ENCODE results near the gene TRIM72.
"Not testable (repeated sequence)": the region's sequence is repeated elsewhere in the genome, so short reads cannot be mapped to it uniquely, and the experiment has no call there.

GRCh38 chr16:31195861-31196260 is 18.1 kb upstream of the TRIM72 start:
- TF ChIP-seq MAZ (IDR thresholded peaks at IDR 0.05; ENCODE audit: borderline replicate concordance, low read depth, low read length); FOS (IDR thresholded peaks at IDR 0.05; ENCODE audit: low read depth, low read length): not testable (repeated sequence)
- TF ChIP-seq, protein P1, sequence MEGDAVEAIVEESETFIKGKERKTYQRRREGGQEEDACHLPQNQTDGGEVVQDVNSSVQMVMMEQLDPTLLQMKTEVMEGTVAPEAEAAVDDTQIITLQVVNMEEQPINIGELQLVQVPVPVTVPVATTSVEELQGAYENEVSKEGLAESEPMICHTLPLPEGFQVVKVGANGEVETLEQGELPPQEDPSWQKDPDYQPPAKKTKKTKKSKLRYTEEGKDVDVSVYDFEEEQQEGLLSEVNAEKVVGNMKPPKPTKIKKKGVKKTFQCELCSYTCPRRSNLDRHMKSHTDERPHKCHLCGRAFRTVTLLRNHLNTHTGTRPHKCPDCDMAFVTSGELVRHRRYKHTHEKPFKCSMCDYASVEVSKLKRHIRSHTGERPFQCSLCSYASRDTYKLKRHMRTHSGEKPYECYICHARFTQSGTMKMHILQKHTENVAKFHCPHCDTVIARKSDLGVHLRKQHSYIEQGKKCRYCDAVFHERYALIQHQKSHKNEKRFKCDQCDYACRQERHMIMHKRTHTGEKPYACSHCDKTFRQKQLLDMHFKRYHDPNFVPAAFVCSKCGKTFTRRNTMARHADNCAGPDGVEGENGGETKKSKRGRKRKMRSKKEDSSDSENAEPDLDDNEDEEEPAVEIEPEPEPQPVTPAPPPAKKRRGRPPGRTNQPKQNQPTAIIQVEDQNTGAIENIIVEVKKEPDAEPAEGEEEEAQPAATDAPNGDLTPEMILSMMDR (conservative IDR thresholded peaks at IDR 0.05; ENCODE audit: low read depth, low read length) = not testable (repeated sequence)
